ENCODE results near the gene SLC35B2. TPM values are rescaled to one million over a fixed set of nuclear protein-coding genes. Genes with fewer than 3 reads are reported as not detected.

Gene SLC35B2
- total RNA-seq, result 43.1 and 52.7 TPM in 2 replicates

GRCh38 chr6:44257025-44257752, at the start of gene SLC35B2:
Gene SLC35B2 (minus strand): TSS chr6:44257528. CDS start chr6:44257410, 118 bp downstream.
- DNase-seq, result peak; percentile 75

GRCh38 chr6:44306710-44307109, 49.4 kb upstream of the SLC35B2 start:
- DNase-seq, result no peak

- no peak for DNase-seq
These were observed 47.9 kb upstream of the SLC35B2 start for GRCh38 chr6:44305200-44305725.

GRCh38 chr6:44304282-44305199, 47.2 kb upstream of the SLC35B2 start:
- DNase-seq, result peak; percentile 70

GRCh38 chr6:44303842-44304241, 46.5 kb upstream of the SLC35B2 start:
- DNase-seq, result no peak

GRCh38 chr6:44302856-44303255, 45.5 kb upstream of the SLC35B2 start:
- DNase-seq, result no peak

- DNase-seq, result no peak
These were observed 44.6 kb upstream of the SLC35B2 start for GRCh38 chr6:44301782-44302564.

GRCh38 chr6:44301106-44301505, 43.8 kb upstream of the SLC35B2 start:
- no peak for DNase-seq

- no peak for DNase-seq
These were observed 43.0 kb upstream of the SLC35B2 start for GRCh38 chr6:44300292-44300823.

- no peak for DNase-seq
These were observed 41.5 kb upstream of the SLC35B2 start for GRCh38 chr6:44298864-44299263.

GRCh38 chr6:44298055-44298803, 40.9 kb upstream of the SLC35B2 start:
- DNase-seq, result no peak

GRCh38 chr6:44297063-44298038, 40.0 kb upstream of the SLC35B2 start:
- peak; percentile 55 for DNase-seq

GRCh38 chr6:44294832-44295791, 37.8 kb upstream of the SLC35B2 start:
- DNase-seq, result no peak

GRCh38 chr6:44292661-44293365, 35.5 kb upstream of the SLC35B2 start:
- DNase-seq, result no peak

GRCh38 chr6:44291841-44292240, 34.5 kb upstream of the SLC35B2 start:
- no peak for DNase-seq

GRCh38 chr6:44289726-44290260, 32.5 kb upstream of the SLC35B2 start:
- DNase-seq, result no peak

- DNase-seq, result no peak
These were observed 29.4 kb upstream of the SLC35B2 start for GRCh38 chr6:44286747-44287146.

GRCh38 chr6:44286285-44286565, 28.9 kb upstream of the SLC35B2 start:
- DNase-seq, result no peak
